OCI-M2 (cell line): ENCODE measurements around the gene ZNF582.
"Not testable (repeated sequence)": the region's sequence is repeated elsewhere in the genome, so short reads cannot be mapped to it uniquely, and the experiment has no call there.

Experiments used
- DNase-seq: peaks from one replicate; lab custom pipeline; 2025; ENCODE audit not compliant: unreplicated experiment; lab: John Stamatoyannopoulos, UW

The ZNF582 gene

DNA sequence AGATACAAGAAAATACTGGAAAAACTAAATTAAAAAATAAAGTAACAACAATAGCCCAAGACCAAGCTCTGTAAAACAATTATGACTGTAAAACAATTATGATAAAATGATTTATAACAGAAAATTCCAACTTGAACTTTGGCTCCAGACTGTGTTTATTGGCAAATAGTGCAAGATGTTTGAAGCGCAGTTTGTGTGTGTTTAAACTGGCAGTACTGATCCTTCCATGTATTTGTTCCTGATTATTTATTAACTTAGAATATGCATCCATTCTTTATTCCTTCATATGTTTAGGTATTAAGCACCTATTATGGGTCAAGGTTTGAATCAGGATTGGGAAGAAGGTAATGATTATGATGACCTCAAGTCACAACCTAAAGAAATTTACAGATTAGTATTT lies 37.8 kb downstream of the ZNF582 start:
- DNase-seq: no peak

GRCh38 chr19:56351208-56351607 lies 42.1 kb downstream of the ZNF582 start:
- no peak for DNase-seq

DNA sequence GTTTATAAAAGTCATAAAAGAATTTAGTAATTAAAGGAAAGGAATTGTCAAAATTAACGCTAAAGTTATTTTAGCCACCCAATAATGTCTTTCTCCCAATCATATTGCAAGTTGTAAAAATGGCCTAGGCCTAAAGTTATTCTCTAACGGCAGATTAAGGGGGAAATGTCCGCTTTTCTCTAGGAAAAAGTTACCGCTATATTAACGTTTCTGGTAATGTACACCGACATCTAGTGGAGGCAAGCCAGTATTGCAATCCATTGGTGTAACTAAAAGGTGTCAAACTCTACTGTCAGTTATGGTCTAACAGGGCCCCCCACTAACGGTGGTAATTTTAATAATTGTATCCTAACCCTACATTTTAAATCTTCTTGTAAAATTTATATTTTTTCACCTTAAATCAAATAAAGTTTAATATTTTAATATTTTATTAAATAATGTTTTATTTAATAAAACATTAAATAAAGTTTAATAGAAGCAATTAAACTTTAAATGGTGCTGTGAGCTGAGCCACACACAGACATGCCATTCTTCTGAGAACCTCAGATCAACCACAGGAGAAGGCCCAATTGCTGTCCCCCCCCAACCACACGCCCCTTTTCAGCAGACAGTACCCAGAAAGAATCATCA lies 42.8 kb downstream of the ZNF582 start:
- no peak for DNase-seq

GRCh38 chr19:56348289-56348877 lies 45.0 kb downstream of the ZNF582 start:
- DNase-seq: no peak

- no peak for DNase-seq
Measured at GRCh38 chr19:56347163-56347778, 46.1 kb downstream of the ZNF582 start.

DNA sequence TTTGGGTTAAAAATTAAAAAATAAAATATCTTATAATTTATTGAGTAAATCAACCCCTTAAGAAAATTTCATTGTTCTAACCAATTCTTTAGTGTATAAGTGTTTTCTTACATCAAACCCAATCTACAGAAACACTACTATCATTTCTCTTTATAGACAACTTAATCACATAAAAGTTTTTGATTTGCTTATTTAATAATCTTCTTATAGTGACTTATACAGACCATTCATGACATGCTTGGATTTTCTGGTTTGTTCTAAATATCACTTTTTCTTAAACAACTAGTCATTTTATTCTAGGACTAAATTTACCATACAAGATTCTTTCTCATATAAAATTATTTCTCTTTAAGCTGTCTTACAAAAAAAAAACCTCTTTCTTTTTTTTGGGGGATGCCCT lies 51.4 kb downstream of the ZNF582 start:
- DNase-seq: no peak

DNA sequence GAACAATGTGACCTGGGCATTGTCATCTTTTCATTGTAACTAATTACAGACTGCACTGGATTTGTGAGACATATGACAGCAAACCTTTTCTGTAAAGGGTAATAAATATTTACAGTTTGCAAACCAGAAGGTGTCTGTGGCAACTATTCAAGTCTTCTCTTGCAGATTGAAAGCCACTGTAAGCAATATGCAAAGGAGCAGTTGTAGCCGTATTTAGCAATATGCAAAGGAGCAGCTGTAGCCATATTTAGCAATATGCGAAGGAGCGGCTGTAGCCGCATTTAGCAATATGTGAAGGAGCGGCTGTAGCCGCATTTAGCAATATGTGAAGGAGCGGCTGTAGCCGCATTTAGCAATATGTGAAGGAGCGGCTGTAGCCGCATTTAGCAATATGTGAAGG lies 54.3 kb downstream of the ZNF582 start:
- not testable (repeated sequence) for DNase-seq

DNA sequence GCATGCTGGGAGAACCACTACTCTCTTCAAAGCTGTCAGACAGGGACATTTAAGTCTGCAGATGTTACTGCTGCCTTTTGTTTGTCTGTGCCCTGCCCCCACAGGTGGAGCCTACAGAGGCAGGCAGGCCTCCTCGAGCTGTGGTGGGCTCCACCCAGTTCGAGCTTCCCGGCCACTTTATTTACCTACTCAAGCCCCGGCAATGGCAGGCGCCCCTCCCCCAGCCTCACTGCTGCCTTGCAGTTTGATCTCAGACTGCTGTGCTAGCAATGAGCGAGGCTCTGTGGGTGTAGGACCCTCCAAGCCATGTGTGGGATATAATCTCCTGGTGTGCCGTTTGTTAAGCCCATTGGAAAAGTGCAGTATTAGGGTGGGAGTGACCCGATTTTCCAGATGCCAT lies 56.3 kb downstream of the ZNF582 start:
- DNase-seq: not testable (repeated sequence)

- DNase-seq: not testable (repeated sequence)
Measured at GRCh38 chr19:56335371-56335770, 58.0 kb downstream of the ZNF582 start.

GRCh38 chr19:56333506-56333905 lies 59.8 kb downstream of the ZNF582 start:
- peak; percentile 50 for DNase-seq
